Neutrophil (primary cell): ENCODE data around the gene SH3PXD2B.

Source experiments
- H3K27ac ChIP-seq: fragments of 200-600 bp; sonication (generic); 2 replicates; pipeline ENCODE4 v1.5.1; 2016; ENCODE audit warnings: mild to moderate bottlenecking, moderate library complexity
- H3K27me3 ChIP-seq: fragments of 200-600 bp; sonication (generic); 2 replicates; pipeline ENCODE4 v1.6.0; 2016; ENCODE audit warnings: mild to moderate bottlenecking
- H3K36me3 ChIP-seq: fragments of 200-600 bp; sonication (generic); 2 replicates; pipeline ENCODE4 v1.5.1; 2017
- H3K4me1 ChIP-seq, 2 experiments: fragments of 200-600 bp in 1 of 2; sonication (generic) in 1 of 2; 1 replicate in 1 of 2; 2 replicates in 1 of 2; pipeline versions ENCODE4 v1.5.1 to v1.6.1; 2013 to 2016; ENCODE audit warnings: low read depth in 1 of 2, low read length in 1 of 2, mild to moderate bottlenecking in 1 of 2, moderate library complexity in 1 of 2; ENCODE audit not compliant: control insufficient read depth in 1 of 2, insufficient read depth in 1 of 2
- H3K4me3 ChIP-seq, 2 experiments: fragments of 200-600 bp in 1 of 2; sonication (generic) in 1 of 2; 1 replicate in 1 of 2; 2 replicates in 1 of 2; pipeline ENCODE4 v1.5.1; 2013 to 2016; ENCODE audit warnings: low read depth in 1 of 2, low read length in 1 of 2, mild to moderate bottlenecking in 1 of 2, moderate library complexity in 1 of 2
- H3K9me3 ChIP-seq: fragments of 200-600 bp; sonication (generic); 2 replicates; pipeline ENCODE4 v1.5.1; 2016
- TF ChIP-seq, protein P1 (sequence below): fragments of 200-600 bp; sonication (generic); IDR thresholded peaks from 2 replicates; pipeline ENCODE4 v1.5.1; 2016; ENCODE audit warnings: antibody characterized with exemption

SH3PXD2B gene

GRCh38 chr5:172478256-172478655 is 23.9 kb upstream of the SH3PXD2B start:
- Histone ChIP-seq H3K27ac (no peak overlapping the region), H3K4me3 (no peak overlapping the region), H3K27me3 (no peaks in the 10 kb centered on the region), H3K36me3 (no peaks in the 10 kb centered on the region), H3K9me3 (no peaks in the 10 kb centered on the region), H3K4me1 (no peaks in the 10 kb centered on the region)
- TF ChIP-seq, protein P1, sequence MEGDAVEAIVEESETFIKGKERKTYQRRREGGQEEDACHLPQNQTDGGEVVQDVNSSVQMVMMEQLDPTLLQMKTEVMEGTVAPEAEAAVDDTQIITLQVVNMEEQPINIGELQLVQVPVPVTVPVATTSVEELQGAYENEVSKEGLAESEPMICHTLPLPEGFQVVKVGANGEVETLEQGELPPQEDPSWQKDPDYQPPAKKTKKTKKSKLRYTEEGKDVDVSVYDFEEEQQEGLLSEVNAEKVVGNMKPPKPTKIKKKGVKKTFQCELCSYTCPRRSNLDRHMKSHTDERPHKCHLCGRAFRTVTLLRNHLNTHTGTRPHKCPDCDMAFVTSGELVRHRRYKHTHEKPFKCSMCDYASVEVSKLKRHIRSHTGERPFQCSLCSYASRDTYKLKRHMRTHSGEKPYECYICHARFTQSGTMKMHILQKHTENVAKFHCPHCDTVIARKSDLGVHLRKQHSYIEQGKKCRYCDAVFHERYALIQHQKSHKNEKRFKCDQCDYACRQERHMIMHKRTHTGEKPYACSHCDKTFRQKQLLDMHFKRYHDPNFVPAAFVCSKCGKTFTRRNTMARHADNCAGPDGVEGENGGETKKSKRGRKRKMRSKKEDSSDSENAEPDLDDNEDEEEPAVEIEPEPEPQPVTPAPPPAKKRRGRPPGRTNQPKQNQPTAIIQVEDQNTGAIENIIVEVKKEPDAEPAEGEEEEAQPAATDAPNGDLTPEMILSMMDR = no peak

DNA sequence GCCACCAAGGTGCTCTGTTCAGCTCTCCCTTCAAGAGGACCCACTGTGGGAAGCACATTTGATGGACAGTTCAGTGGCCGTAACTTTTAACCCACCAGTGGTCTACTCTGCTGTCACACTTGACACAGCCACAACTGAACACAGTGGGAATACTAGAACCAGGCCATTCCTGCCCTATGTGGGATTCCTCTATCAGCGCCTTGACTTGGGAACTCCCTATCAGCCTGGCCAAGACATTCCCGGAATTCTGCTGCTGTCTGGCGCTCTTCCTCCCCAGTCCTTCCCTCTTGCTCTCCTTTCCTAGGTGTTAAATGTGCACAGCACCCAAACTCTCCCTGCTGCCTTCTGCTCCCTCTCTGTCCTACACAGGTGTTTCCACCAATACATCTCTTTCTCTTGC is 23.1 kb upstream of the SH3PXD2B start:
- Histone ChIP-seq H3K27ac (no peak overlapping the region), H3K9me3 (no peaks in the 10 kb centered on the region), H3K4me3 (no peak overlapping the region), H3K4me1 (no peaks in the 10 kb centered on the region), H3K27me3 (no peaks in the 10 kb centered on the region), H3K36me3 (no peaks in the 10 kb centered on the region)
- TF ChIP-seq, protein P1 = no peak

GRCh38 chr5:172474293-172474692 is 20.0 kb upstream of the SH3PXD2B start:
- no peaks in the 10 kb centered on the region for H3K9me3 ChIP-seq
- H3K4me3 ChIP-seq = no peak overlapping the region
- H3K4me1 ChIP-seq = no peaks in the 10 kb centered on the region
- peaks cover 3% of the 10 kb centered on the region for H3K27me3 ChIP-seq
- TF ChIP-seq, protein P1 = no peak
- no peak overlapping the region for H3K27ac ChIP-seq
- no peaks in the 10 kb centered on the region for H3K36me3 ChIP-seq

- TF ChIP-seq, protein P1 = no peak
- peaks cover 3% of the 10 kb centered on the region for H3K27me3 ChIP-seq
- H3K9me3 ChIP-seq = no peaks in the 10 kb centered on the region
- H3K36me3 ChIP-seq = no peaks in the 10 kb centered on the region
- no peak overlapping the region for H3K27ac ChIP-seq
- H3K4me1 ChIP-seq = no peaks in the 10 kb centered on the region
- H3K4me3 ChIP-seq = no peak overlapping the region
These were observed 19.1 kb upstream of the SH3PXD2B start for GRCh38 chr5:172473427-172473826.

DNA sequence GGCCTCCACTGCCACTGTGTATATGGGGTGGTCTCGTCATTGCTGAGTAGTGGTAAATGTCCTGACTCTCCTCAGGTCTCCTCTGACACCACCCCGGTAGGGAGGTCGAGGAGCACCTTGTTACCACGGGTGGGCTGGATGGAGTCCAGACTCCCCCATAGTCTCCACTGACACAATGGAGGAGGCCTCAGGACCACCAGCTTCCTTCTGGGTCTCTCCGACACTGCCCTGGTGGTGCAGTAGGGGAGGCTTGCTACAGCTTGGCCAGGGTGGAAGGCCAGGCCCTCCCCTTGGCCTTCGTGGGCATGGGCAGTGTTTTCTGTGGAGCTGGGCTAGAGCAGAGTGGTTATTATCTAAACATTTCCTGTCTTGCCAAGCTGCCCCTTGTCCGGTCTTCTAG is 15.4 kb upstream of the SH3PXD2B start:
- no peak overlapping the region for H3K4me3 ChIP-seq
- TF ChIP-seq, protein P1 = no peak
- peaks cover 3% of the 10 kb centered on the region for H3K27me3 ChIP-seq

DNA sequence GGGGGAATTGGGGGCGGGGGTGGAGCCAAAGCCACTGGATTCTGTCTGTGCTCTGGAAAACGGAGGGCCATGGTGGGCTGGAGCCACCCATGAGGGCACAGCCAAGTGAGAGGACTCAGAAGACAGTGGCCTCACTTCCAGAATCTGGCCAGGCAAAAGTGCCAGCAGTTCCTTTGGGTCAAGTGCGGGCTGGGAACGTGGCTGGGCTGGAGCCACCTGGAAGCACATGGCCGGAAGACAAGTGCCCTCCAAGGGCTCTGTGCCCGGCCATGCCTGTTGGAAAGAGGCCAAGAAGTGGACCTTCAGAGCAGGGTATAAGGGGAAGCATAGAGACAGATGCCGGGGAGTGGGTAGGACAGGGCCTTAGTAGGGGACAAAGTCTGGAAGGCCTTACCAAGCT is 11.7 kb upstream of the SH3PXD2B start:
- no peaks in the 10 kb centered on the region for H3K36me3 ChIP-seq
- no peak overlapping the region for H3K4me3 ChIP-seq
- no peak overlapping the region for H3K27ac ChIP-seq
- H3K4me1 ChIP-seq = no peaks in the 10 kb centered on the region
- no peaks in the 10 kb centered on the region for H3K9me3 ChIP-seq
- H3K27me3 ChIP-seq = peaks cover 2% of the 10 kb centered on the region
- TF ChIP-seq, protein P1 = no peak

More for the DNA sequence above, 15.4 kb upstream of the SH3PXD2B start:
- Histone ChIP-seq H3K36me3 (no peaks in the 10 kb centered on the region), H3K9me3 (no peaks in the 10 kb centered on the region), H3K27ac (no peak overlapping the region), H3K4me1 (no peaks in the 10 kb centered on the region)
